Measurements from ENCODE around the gene BCL2L12. TPM values are rescaled to one million over a fixed set of nuclear protein-coding genes. Genes with fewer than 3 reads are reported as not detected.

BCL2L12 gene
- total and polyA plus RNA-seq, 2 donors (not counting 3 experiments of a cell fraction or from before 2014, with no cell fraction given): 49.8 to 58.5 TPM

- H3K9me1 ChIP-seq (replicated peaks; ENCODE audit: control insufficient read depth, extremely low read depth, insufficient read depth, low read length): no peaks in the 10 kb centered on the region
- CTCF ChIA-PET: interaction anchor here (0.9 to 2.4 kb wide), 4 partner anchors 22 to 72 kb away, joined by 3 to 9 read pairs (median 4); partner anchors contain the start of genes BCL2L12, IRF3 and PRMT1
- BruUV-seq (replicated peaks): no TSS peak
These were observed 23.2 kb upstream of the BCL2L12 start for GRCh38 chr19:49642492-49643035.

More at GRCh38 chr19:49642492-49643035, 23.2 kb upstream of the BCL2L12 start:
- Histone ChIP-seq H2AFZ (ENCODE audit: low read depth, low read length) (peak overlapping the region; percentile 42), H4K20me1 (replicated peaks; ENCODE audit: control insufficient read depth, extremely low read depth, insufficient read depth, low read length) (no peaks in the 10 kb centered on the region), H3K36me3 (ENCODE audit: control insufficient read depth in 2 of 2, extremely low read depth in 1 of 2, insufficient read depth in 2 of 2, low read length in 2 of 2) (peaks cover 2 to 17% of the 10 kb centered on the region in 2 experiments), H3K4me2 (ENCODE audit: insufficient read depth, low read length) (peak overlapping the region; percentile 96), H3K27ac (ENCODE audit: insufficient read depth, low read depth, low read length) (peak overlapping the region; percentile 85), H3K4me3 (replicated peaks in 1 of 3; ENCODE audit: insufficient read depth in 1 of 3, low read depth in 1 of 3, low read length in 3 of 3) (peak overlapping the region; percentile 93 to 97 (median 96)), H3K4me1 (ENCODE audit: control insufficient read depth, extremely low read depth, insufficient read depth, low read length) (peaks cover 33% of the 10 kb centered on the region), H3K9me3 (replicated peaks; ENCODE audit: control insufficient read depth, insufficient read depth, low read length) (no peaks in the 10 kb centered on the region), H3K27me3 (ENCODE audit: control insufficient read depth in 2 of 2, insufficient read depth in 2 of 2, low read length in 2 of 2) (no peaks in the 10 kb centered on the region), H3K79me2 (ENCODE audit: control insufficient read depth, insufficient read depth, low read length) (peaks cover 56% of the 10 kb centered on the region), H3K9ac (replicated peaks; ENCODE audit: extremely low read depth, insufficient read depth, low read length) (peak overlapping the region; percentile 99)
- POLR2A ChIA-PET: interaction anchor here (0.6 to 1.2 kb wide), 5 partner anchors 13 to 147 kb away, joined by 3 to 5 read pairs (median 3); partner anchors contain the start of genes BCL2L12, IRF3 and PRMT1
- intact Hi-C loops (cut with micrococcal nuclease) (loop anchor here (5.0 kb wide), 1 partner anchor 190 kb away; the partner anchor contains the start of genes ALDH16A1 and PIH1D1), dilution Hi-C loops (cut with MboI; ENCODE audit: extremely low pct_ligation_motif_present, low sequenced_read_pairs) (no loop called here)
- DNase-seq (ENCODE audit: low read depth, low spot score): no peak
- no peak for FAIRE-seq
- no peak for TF ChIP-seq POLR2AphosphoS5 (IDR thresholded peaks at IDR 0.05; ENCODE audit: insufficient read depth, low read depth, low read length)
- TF ChIP-seq JUN (IDR thresholded peaks at IDR 0.05; ENCODE audit: borderline replicate concordance, insufficient read depth, insufficient read length, low read depth): no peak
- TF ChIP-seq FOS (IDR thresholded peaks at IDR 0.05; ENCODE audit: borderline replicate concordance, insufficient read depth, low read length): no peak
- TF ChIP-seq EZH2 (IDR thresholded peaks at IDR 0.05; ENCODE audit: borderline replicate concordance, low read depth, low read length, severe bottlenecking): no peak
- TF ChIP-seq MYC (IDR thresholded peaks at IDR 0.05; ENCODE audit: low read depth, low read length): no peak
- no peak for TF ChIP-seq CTCF (IDR thresholded peaks at IDR 0.05; ENCODE audit: extremely low read depth in 1 of 2, insufficient read depth in 1 of 2, low read depth in 1 of 2, low read length in 2 of 2)
- no peak for TF ChIP-seq POLR2A (IDR thresholded peaks at IDR 0.05; ENCODE audit: low read depth, low read length)
- no peak for TF ChIP-seq GATA2 (IDR thresholded peaks at IDR 0.05; ENCODE audit: insufficient read depth, insufficient read length, low read depth, low read length)

Measured in endothelial cell of umbilical vein (primary cell).